Testis (tissue), 2 donors: ENCODE data around the gene ZNF558.

Source experiments
- CTCF ChIP-seq, 3 experiments: fragments of 450-650 bp in 2 of 3; fragments of 200-600 bp in 1 of 3; sonication (generic) in 1 of 3; IDR thresholded peaks; one replicate each; pipeline ENCODE4 v1.5.1; 2016 to 2019; ENCODE audit warnings: antibody characterized with exemption in 3 of 3, mild to moderate bottlenecking in 2 of 3, moderate library complexity in 1 of 3
- POLR2A ChIP-seq: fragments of 450-650 bp; IDR thresholded peaks from one replicate; pipeline ENCODE4 v1.6.1; 2017; ENCODE audit warnings: antibody characterized with exemption, mild to moderate bottlenecking, moderate library complexity

- TF ChIP-seq CTCF (IDR thresholded peaks at IDR 0.05): no peak
- no peak for TF ChIP-seq POLR2A
Observed at GRCh38 chr19:8840708-8841107, 8.6 kb upstream of the ZNF558 start.
